ENCODE data around the gene RPL41.

- TF ChIP-seq EZH2 (IDR thresholded peaks at IDR 0.05; ENCODE audit: low read length, unreplicated experiment), result no peak
- TF ChIP-seq, protein P1, sequence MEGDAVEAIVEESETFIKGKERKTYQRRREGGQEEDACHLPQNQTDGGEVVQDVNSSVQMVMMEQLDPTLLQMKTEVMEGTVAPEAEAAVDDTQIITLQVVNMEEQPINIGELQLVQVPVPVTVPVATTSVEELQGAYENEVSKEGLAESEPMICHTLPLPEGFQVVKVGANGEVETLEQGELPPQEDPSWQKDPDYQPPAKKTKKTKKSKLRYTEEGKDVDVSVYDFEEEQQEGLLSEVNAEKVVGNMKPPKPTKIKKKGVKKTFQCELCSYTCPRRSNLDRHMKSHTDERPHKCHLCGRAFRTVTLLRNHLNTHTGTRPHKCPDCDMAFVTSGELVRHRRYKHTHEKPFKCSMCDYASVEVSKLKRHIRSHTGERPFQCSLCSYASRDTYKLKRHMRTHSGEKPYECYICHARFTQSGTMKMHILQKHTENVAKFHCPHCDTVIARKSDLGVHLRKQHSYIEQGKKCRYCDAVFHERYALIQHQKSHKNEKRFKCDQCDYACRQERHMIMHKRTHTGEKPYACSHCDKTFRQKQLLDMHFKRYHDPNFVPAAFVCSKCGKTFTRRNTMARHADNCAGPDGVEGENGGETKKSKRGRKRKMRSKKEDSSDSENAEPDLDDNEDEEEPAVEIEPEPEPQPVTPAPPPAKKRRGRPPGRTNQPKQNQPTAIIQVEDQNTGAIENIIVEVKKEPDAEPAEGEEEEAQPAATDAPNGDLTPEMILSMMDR (conservative IDR thresholded peaks at IDR 0.05; ENCODE audit: low read depth, low read length), result no peak
These were observed 26.8 kb downstream of the RPL41 start for GRCh38 chr12:56143217-56143616.
